Measurements from ENCODE around the gene WHRN. TPM values are rescaled to one million over a fixed set of nuclear protein-coding genes. Genes with fewer than 3 reads are reported as not detected.

The WHRN gene
- total RNA-seq, 1 donor from 2014 or later: 3.1 TPM

DNA sequence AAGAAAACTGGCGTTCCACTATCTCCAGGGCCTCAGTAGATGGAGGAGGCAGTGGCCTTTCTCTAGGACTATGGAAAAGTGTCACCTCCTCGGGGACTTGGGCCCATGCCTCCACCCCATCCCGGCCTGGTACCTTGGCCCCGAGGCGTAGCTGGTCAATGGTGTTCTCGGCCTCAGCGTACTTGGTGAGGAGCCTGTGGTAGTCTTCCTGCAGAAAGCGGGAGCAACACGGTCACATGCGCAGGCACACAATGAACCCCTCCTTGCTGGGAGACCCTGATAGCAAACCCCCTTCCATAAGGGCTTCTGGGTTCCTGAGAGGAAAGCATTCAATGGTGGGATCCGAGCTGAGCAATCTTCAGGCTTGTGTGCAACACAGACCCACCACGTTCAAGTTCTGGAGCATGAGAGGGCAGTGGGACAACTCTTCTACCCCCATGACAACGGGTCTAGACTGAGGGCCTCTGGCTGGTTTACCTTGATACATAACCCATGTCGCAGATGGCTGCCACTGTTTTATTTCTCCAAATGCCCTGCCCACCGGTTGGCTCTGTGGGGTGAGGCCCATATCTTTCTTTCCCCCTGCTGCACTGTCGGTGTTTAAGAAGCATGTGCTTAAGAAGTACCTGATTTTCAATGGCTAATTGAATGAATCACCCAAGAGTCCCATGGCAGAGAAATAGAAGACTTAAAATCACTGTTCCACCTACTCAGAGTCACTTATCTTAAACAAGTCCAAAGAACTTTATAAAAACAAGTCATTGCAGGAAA lies 131.1 kb downstream of the WHRN start:
- DNase-seq: peak; percentile 46
- Histone ChIP-seq H3K27me3 (no peaks in the 10 kb centered on the region), H3K27ac (peak overlapping the region; percentile 70), H3K4me1 (peaks cover 39% of the 10 kb centered on the region), H3K4me3 (no peak overlapping the region), H3K36me3 (peaks cover 76% of the 10 kb centered on the region), H3K9me3 (no peaks in the 10 kb centered on the region)
- intact Hi-C loops (cut with DNase I): no loop called here
- ATAC-seq: no peak
- TF ChIP-seq, protein P1, sequence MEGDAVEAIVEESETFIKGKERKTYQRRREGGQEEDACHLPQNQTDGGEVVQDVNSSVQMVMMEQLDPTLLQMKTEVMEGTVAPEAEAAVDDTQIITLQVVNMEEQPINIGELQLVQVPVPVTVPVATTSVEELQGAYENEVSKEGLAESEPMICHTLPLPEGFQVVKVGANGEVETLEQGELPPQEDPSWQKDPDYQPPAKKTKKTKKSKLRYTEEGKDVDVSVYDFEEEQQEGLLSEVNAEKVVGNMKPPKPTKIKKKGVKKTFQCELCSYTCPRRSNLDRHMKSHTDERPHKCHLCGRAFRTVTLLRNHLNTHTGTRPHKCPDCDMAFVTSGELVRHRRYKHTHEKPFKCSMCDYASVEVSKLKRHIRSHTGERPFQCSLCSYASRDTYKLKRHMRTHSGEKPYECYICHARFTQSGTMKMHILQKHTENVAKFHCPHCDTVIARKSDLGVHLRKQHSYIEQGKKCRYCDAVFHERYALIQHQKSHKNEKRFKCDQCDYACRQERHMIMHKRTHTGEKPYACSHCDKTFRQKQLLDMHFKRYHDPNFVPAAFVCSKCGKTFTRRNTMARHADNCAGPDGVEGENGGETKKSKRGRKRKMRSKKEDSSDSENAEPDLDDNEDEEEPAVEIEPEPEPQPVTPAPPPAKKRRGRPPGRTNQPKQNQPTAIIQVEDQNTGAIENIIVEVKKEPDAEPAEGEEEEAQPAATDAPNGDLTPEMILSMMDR (IDR thresholded peaks at IDR 0.05): no peak

DNA sequence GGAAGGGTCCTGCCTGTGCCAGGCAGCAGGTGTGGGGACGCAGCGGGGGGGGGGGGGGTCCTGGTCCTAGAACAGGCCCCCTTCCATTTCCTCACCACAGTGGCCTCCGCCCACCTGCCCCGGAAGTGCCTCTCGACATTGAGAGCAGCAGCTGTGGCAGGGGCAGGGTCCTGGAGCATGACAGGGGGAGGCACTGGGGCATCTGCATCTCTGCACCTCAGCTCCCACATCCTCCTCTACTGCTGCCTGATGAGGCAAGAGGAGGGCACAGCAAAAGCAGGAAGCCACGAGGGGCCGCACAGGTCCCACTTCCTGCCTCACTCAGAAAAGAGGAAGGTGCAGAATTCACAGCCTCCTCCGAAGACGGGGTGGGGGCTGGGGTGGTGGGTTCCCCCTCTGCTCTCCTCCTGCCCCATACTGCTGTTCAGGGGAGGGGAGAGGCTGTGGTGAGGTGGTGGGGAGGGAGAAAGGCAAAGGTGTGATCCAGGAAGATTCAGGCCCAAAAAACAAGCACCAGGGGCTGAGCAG lies 132.3 kb downstream of the WHRN start:
- ATAC-seq: peak; percentile 88
- Histone ChIP-seq H3K4me3 (no peak overlapping the region), H3K27me3 (no peaks in the 10 kb centered on the region), H3K27ac (peak overlapping the region; percentile 70), H3K36me3 (peaks cover 73% of the 10 kb centered on the region), H3K9me3 (no peaks in the 10 kb centered on the region), H3K4me1 (peaks cover 35% of the 10 kb centered on the region)
- peak; percentile 86 for DNase-seq
- TF ChIP-seq, protein P1 (IDR thresholded peaks at IDR 0.05): no peak
- intact Hi-C loops (cut with DNase I): no loop called here

DNA sequence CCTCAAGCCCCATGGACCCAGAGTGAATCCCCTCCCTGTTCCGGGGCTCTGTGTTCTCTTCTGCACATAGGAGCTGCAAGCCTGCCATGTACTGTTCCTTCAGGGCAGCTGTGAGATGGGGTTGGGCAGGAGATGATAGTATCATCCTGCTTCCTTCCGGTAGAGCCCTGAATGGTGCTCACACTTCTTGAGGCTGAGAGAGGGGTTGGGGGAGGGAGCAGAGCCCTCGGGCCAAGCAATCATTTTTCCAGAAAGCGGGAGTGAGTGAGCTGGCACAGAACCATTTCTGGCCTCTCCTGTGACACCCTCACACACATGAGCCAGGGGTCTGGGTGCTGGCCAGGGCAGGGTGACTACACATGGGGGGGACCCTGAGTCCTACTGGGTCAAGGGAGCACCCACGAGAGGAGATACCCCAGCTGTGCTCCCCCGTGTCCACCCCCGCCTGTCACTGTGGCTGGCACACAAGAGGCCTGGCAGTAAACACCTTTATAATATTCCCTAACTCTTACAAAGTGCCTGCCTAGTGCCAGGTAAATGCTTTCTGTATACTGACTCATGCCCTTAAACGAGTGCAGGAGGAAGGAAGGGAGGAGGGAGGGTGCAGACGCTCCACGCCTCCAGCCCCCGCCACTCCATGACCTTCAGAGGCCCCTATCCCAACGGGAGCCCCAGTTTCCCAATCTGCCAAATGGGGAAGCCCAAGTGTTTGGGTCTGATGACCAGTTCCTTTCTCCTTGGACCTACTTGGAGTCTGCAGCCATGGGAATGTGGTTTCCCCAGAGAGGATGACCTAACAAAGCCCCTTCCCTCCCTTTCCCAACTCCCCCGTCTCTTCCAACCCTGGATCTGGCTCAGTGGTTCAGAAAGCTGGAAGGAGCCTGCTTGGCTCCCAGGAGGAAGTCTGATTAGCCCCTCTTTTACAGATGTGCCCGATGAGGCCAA lies 133.0 kb downstream of the WHRN start:
- H3K9me3 ChIP-seq: no peaks in the 10 kb centered on the region
- H3K27ac ChIP-seq: peak overlapping the region; percentile 40
- peaks cover 40% of the 10 kb centered on the region for H3K4me1 ChIP-seq
- H3K27me3 ChIP-seq: no peaks in the 10 kb centered on the region
- H3K36me3 ChIP-seq: peaks cover 73% of the 10 kb centered on the region
- ATAC-seq (peak; percentile 67), DNase-seq (peak; percentile 69)
- no peak overlapping the region for H3K4me3 ChIP-seq
- TF ChIP-seq, protein P1 (IDR thresholded peaks at IDR 0.05): no peak
- intact Hi-C loops (cut with DNase I): no loop called here

DNA sequence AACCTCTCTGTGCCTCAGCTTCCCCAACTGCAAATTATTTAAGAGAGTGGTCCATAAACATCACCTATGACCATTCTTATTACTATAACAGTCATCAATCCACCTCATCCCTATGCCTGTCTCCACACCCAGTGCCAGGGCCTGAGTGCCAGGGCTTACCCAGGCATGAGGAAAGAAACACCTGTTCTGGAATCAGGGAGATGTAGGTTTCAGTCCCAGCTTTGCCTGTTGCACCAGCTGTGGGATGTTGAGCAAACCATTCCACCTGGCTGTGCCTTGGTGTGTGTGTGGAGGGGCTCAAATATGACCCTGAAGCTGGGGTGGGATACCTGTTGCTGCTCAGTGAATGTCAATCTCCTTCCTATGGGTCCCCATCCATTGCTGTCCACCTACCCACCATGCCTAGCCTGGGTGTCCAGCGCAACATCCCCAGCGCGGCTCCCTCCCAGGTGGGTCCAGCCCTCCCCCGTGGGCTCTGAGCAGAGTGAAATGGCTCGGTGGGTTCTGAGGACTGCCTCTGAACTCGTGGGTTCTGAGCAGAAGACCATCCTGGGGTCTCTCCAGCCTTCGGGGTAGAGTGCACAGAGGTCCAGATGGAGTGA lies 133.8 kb downstream of the WHRN start:
- H3K36me3 ChIP-seq: peaks cover 68% of the 10 kb centered on the region
- peaks cover 48% of the 10 kb centered on the region for H3K4me1 ChIP-seq
- ATAC-seq (no peak), DNase-seq (no peak)
- TF ChIP-seq, protein P1 (IDR thresholded peaks at IDR 0.05): no peak
- H3K27me3 ChIP-seq: no peaks in the 10 kb centered on the region
- peak overlapping the region; percentile 55 for H3K27ac ChIP-seq
- intact Hi-C loops (cut with DNase I): no loop called here
- H3K4me3 ChIP-seq: no peak overlapping the region
- H3K9me3 ChIP-seq: no peaks in the 10 kb centered on the region

DNA sequence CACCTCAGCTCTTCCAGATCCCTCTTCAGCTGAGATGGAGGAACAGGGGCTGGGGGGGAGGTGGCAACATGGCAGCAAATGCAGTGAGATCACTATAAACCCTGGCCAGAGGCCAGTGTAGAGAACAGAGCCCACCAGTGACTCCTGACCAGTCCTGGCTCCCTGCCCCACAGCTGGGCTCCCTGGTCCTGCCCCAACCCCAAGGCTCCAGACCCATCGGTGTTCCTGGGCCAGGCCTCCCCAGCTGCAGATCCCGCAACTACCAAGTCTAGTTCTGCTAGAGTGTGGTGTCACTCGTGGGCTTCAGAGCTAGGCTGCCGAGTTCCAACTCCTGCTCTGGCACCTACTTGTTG lies 134.3 kb downstream of the WHRN start:
- Histone ChIP-seq H3K9me3 (no peaks in the 10 kb centered on the region), H3K4me3 (no peak overlapping the region), H3K27ac (peak overlapping the region; percentile 55), H3K4me1 (peaks cover 53% of the 10 kb centered on the region), H3K36me3 (peaks cover 66% of the 10 kb centered on the region), H3K27me3 (no peaks in the 10 kb centered on the region)
- TF ChIP-seq, protein P1 (IDR thresholded peaks at IDR 0.05): no peak
- ATAC-seq: no peak
- intact Hi-C loops (cut with DNase I): no loop called here
- DNase-seq: peak; percentile 52
